ENCODE measurements around the gene PTPRG. TPM values are rescaled to one million over a fixed set of nuclear protein-coding genes. Genes with fewer than 3 reads are reported as not detected.

The PTPRG gene
- total and polyA plus RNA-seq, 10 of the 15 experiments (the other 5 are each of a cell fraction or from before 2014, with no cell fraction given): 0.29 to 20.7 (median 1.4) TPM

GRCh38 chr3:61518590-61518989 lies 42.8 kb upstream of the PTPRG start (continued):
- no peak for TF ChIP-seq ZBTB11 (CRISPR knock-in tag; IDR thresholded peaks at IDR 0.05)
- TF ChIP-seq JUNB (IDR thresholded peaks at IDR 0.05): peak; percentile 80
- TF ChIP-seq YBX1 (IDR thresholded peaks at IDR 0.05): no peak
- no peak for TF ChIP-seq MXI1 (IDR thresholded peaks at IDR 0.05; ENCODE audit: low read depth, low read length)
- TF ChIP-seq BCL11A (IDR thresholded peaks at IDR 0.05; ENCODE audit: low read depth, low read length): 0 out of 2 replicates have a peak, but pooled peaks have one; percentile 21
- peak; percentile 52; the same call in 1 of the 2 replicates for TF ChIP-seq ATF2 (IDR thresholded peaks at IDR 0.05; ENCODE audit: low read length)
- TF ChIP-seq POLR2AphosphoS5 (IDR thresholded peaks at IDR 0.05; ENCODE audit: low read length): no peak
- no peak for TF ChIP-seq ATF3 (IDR thresholded peaks at IDR 0.05; ENCODE audit: borderline replicate concordance, extremely low read depth, low read depth, low read length)
- TF ChIP-seq ELK1 (IDR thresholded peaks at IDR 0.05; ENCODE audit: low read depth, low read length): no peak
- TF ChIP-seq MTA3 (IDR thresholded peaks at IDR 0.05; ENCODE audit: borderline replicate concordance, low read length): no peak
- TF ChIP-seq WRNIP1 (IDR thresholded peaks at IDR 0.05; ENCODE audit: borderline replicate concordance, low read depth, low read length): no peak
- no peak for TF ChIP-seq HDAC6 (IDR thresholded peaks at IDR 0.05; ENCODE audit: unreplicated experiment)
- peak in 1 of 2 experiments; percentile 84; a peak in 1 of 4 replicates for TF ChIP-seq CEBPB (IDR thresholded peaks at IDR 0.05; ENCODE audit: borderline replicate concordance in 1 of 2, low read depth in 2 of 2, low read length in 2 of 2)
- no peak for TF ChIP-seq NBN (IDR thresholded peaks at IDR 0.05)
- no peak for TF ChIP-seq YY1 (IDR thresholded peaks at IDR 0.05; ENCODE audit: low read depth, low read length)
- TF ChIP-seq ATF7 (IDR thresholded peaks at IDR 0.05; ENCODE audit: low read depth): peak; percentile 80; the same call in 1 of the 2 replicates
- peak in 1 of 2 experiments; percentile 63; a peak in 2 of 4 replicates for TF ChIP-seq IKZF2 (IDR thresholded peaks at IDR 0.05)
- TF ChIP-seq MTA2 (IDR thresholded peaks at IDR 0.05; ENCODE audit: low read depth): peak; percentile 47; the same call in 1 of the 2 replicates
- peak; percentile 67 for TF ChIP-seq SPI1 (IDR thresholded peaks at IDR 0.05; ENCODE audit: borderline replicate concordance, insufficient read depth, low read depth, low read length)
- no peak for TF ChIP-seq CBX5 (IDR thresholded peaks at IDR 0.05; ENCODE audit: low read depth)
- TF ChIP-seq ZNF24 (IDR thresholded peaks at IDR 0.05): no peak
- no peak for TF ChIP-seq HDGF (IDR thresholded peaks at IDR 0.05)
- TF ChIP-seq REST (IDR thresholded peaks at IDR 0.05; ENCODE audit: low read depth, low read length): no peak
